Measurements from ENCODE around the gene ACSS3. TPM values are rescaled to one million over a fixed set of nuclear protein-coding genes. Genes with fewer than 3 reads are reported as not detected.
"Not testable (repeated sequence)": the region's sequence is repeated elsewhere in the genome, so short reads cannot be mapped to it uniquely, and the experiment has no call there.

The ACSS3 gene
- 10 to 100 TPM in 1 of 4 donors, 1 to 10 TPM in 3; 5.0 to 13.6 (median 7.8) TPM for total RNA-seq

GRCh38 chr12:81077686-81078441 is at the start of gene ACSS3:
Gene ACSS3 (plus strand): TSS chr12:81078079. CDS start chr12:81078121, 42 bp downstream.
- peaks cover 13 to 25% of the 10 kb centered on the region in 2 donors for H3K4me1 ChIP-seq
- peak in 1 of 2 donors; percentile 29 for TF ChIP-seq POLR2A (IDR thresholded peaks at IDR 0.05)
- TF ChIP-seq CTCF (IDR thresholded peaks at IDR 0.05 in 4 of 5, conservative IDR thresholded peaks at IDR 0.05 in 1 of 5): no peak
- H3K27me3 ChIP-seq: no peaks in the 10 kb centered on the region
- DNase-seq (peak; percentile 5 to 58), ATAC-seq (peak; percentile 43 to 58)
- peak within 1 kb of the TSS; percentile 71 to 93 (median 74) for H3K4me3 ChIP-seq
- intact Hi-C loops (cut with DNase I; ENCODE audit: low total_unique reads): loop anchor here (2.0 kb wide), 2 partner anchors 51 to 139 kb away; no protein-coding TSS in a partner anchor
- peak within 1 kb of the TSS; percentile 83 to 93 (median 88) for H3K27ac ChIP-seq
- in situ Hi-C loops (cut with MboI; ENCODE audit: low sequenced_read_pairs in 4 of 4): no loop called here
- no peaks in the 10 kb centered on the region for H3K36me3 ChIP-seq
- no peaks in the 10 kb centered on the region for H3K9me3 ChIP-seq

GRCh38 chr12:81034926-81035325 is 43.0 kb upstream of the ACSS3 start:
- intact Hi-C loops (cut with DNase I; ENCODE audit: low total_unique reads) (no loop called here), in situ Hi-C loops (cut with MboI; ENCODE audit: low sequenced_read_pairs in 4 of 4) (no loop called here)
- no peak for ATAC-seq
- H3K27me3 ChIP-seq: no peaks in the 10 kb centered on the region
- DNase-seq: no peak
- H3K4me1 ChIP-seq: no peaks in the 10 kb centered on the region
- TF ChIP-seq CTCF (IDR thresholded peaks at IDR 0.05 in 4 of 5, conservative IDR thresholded peaks at IDR 0.05 in 1 of 5): no peak
- no peak for TF ChIP-seq POLR2A (IDR thresholded peaks at IDR 0.05)
- H3K36me3 ChIP-seq: no peaks in the 10 kb centered on the region
- no peak overlapping the region for H3K27ac ChIP-seq
- H3K4me3 ChIP-seq: no peak overlapping the region
- peaks cover 0 to 9% (median 0%) of the 10 kb centered on the region in 3 donors for H3K9me3 ChIP-seq

GRCh38 chr12:81039231-81039630 is 38.6 kb upstream of the ACSS3 start:
- no peaks in the 10 kb centered on the region for H3K36me3 ChIP-seq
- H3K4me1 ChIP-seq: no peaks in the 10 kb centered on the region
- DNase-seq: no peak
- in situ Hi-C loops (cut with MboI; ENCODE audit: low sequenced_read_pairs in 4 of 4): no loop called here
- TF ChIP-seq POLR2A (IDR thresholded peaks at IDR 0.05) (no peak), CTCF (IDR thresholded peaks at IDR 0.05 in 4 of 5, conservative IDR thresholded peaks at IDR 0.05 in 1 of 5) (no peak)
- no peaks in the 10 kb centered on the region for H3K9me3 ChIP-seq
- no peaks in the 10 kb centered on the region for H3K27me3 ChIP-seq
- intact Hi-C loops (cut with DNase I; ENCODE audit: low total_unique reads): no loop called here
- H3K27ac ChIP-seq: no peak overlapping the region
- H3K4me3 ChIP-seq: no peak overlapping the region
- no peak for ATAC-seq

GRCh38 chr12:81043979-81044740 is 33.7 kb upstream of the ACSS3 start:
- DNase-seq (no peak), ATAC-seq (no peak)
- no peak for TF ChIP-seq POLR2A (IDR thresholded peaks at IDR 0.05)
- no peak for TF ChIP-seq CTCF (IDR thresholded peaks at IDR 0.05 in 4 of 5, conservative IDR thresholded peaks at IDR 0.05 in 1 of 5)
- no peaks in the 10 kb centered on the region for H3K4me1 ChIP-seq
- no peaks in the 10 kb centered on the region for H3K27me3 ChIP-seq
- intact Hi-C loops (cut with DNase I; ENCODE audit: low total_unique reads): no loop called here
- no peak overlapping the region for H3K27ac ChIP-seq
- H3K36me3 ChIP-seq: no peaks in the 10 kb centered on the region
- no peak overlapping the region for H3K4me3 ChIP-seq
- H3K9me3 ChIP-seq: no peaks in the 10 kb centered on the region
- in situ Hi-C loops (cut with MboI; ENCODE audit: low sequenced_read_pairs in 4 of 4): no loop called here

GRCh38 chr12:81064971-81065370 is 12.9 kb upstream of the ACSS3 start:
- H3K27ac ChIP-seq; in situ Hi-C loops (cut with MboI; ENCODE audit: low sequenced_read_pairs in 4 of 4); H3K4me3 ChIP-seq; H3K27me3 ChIP-seq; intact Hi-C loops (cut with DNase I; ENCODE audit: low total_unique reads); ATAC-seq; H3K4me1 ChIP-seq; H3K9me3 ChIP-seq; DNase-seq; H3K36me3 ChIP-seq: not testable (repeated sequence)
